ENCODE measurements around the gene CATSPERZ.
"Not testable (repeated sequence)": the region's sequence is repeated elsewhere in the genome, so short reads cannot be mapped to it uniquely, and the experiment has no call there.

CATSPERZ gene

DNA sequence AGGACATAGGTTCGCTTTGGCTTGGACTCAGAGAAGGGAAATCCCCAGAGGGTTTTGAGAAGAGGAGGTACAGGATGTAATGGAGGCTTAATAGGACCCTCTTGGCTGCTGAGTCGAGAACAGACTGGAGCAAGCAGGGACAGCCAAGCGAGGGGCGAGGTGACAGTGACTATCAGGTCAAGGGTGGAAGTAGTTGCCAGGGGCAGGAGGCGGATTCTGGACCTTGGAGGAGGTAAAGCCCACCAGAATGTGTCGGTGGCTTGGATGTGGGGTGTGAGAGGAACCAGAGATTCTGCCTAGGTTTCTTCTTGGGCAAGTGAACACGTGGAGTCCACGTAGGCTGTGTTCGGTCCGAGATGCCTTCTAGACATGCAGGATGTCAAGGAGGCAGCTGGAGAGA is 12.8 kb downstream of the CATSPERZ start:
- ChIA-PET CTCF (no interaction called here), POLR2A (no interaction called here)
- TF ChIP-seq ZNF384 (IDR thresholded peaks at IDR 0.05) (no peak), ELF4 (IDR thresholded peaks at IDR 0.05) (no peak), BHLHE40 (IDR thresholded peaks at IDR 0.05; ENCODE audit: borderline replicate concordance) (no peak), FOXK2 (IDR thresholded peaks at IDR 0.05) (no peak), FOXA1 (IDR thresholded peaks at IDR 0.05) (no peak), PKNOX1 (IDR thresholded peaks at IDR 0.05) (no peak), SUZ12 (IDR thresholded peaks at IDR 0.05) (no peak), ARNT (IDR thresholded peaks at IDR 0.05) (no peak), TARDBP (IDR thresholded peaks at IDR 0.05) (no peak), FOXM1 (IDR thresholded peaks at IDR 0.05; ENCODE audit: borderline replicate concordance) (no peak), L3MBTL2 (conservative IDR thresholded peaks at IDR 0.05) (no peak), SP1 (IDR thresholded peaks at IDR 0.05) (no peak), NFRKB (IDR thresholded peaks at IDR 0.05) (no peak), LEF1 (IDR thresholded peaks at IDR 0.05; ENCODE audit: borderline replicate concordance) (no peak), CTBP1 (IDR thresholded peaks at IDR 0.05; ENCODE audit: borderline replicate concordance) (no peak), HDGF (IDR thresholded peaks at IDR 0.05; ENCODE audit: borderline replicate concordance) (no peak)

GRCh38 chr11:64313491-64314145 is 13.5 kb downstream of the CATSPERZ start:
- CTCF ChIA-PET: interaction anchor here (1.2 kb wide), 1 partner anchor 42 kb away, joined by 5 read pairs; no protein-coding TSS in a partner anchor
- DNase-seq (ENCODE audit: extremely low spot score): no peak
- TF ChIP-seq ELF4 (IDR thresholded peaks at IDR 0.05): no peak
- TF ChIP-seq FOXM1 (IDR thresholded peaks at IDR 0.05; ENCODE audit: borderline replicate concordance): no peak
- no peak for TF ChIP-seq HDGF (IDR thresholded peaks at IDR 0.05; ENCODE audit: borderline replicate concordance)
- no peak for TF ChIP-seq FOXA1 (IDR thresholded peaks at IDR 0.05)
- no peak for TF ChIP-seq NFRKB (IDR thresholded peaks at IDR 0.05)
- no peak for TF ChIP-seq FOXK2 (IDR thresholded peaks at IDR 0.05)
- no peak for TF ChIP-seq ZNF384 (IDR thresholded peaks at IDR 0.05)
- no peak for TF ChIP-seq ARNT (IDR thresholded peaks at IDR 0.05)
- POLR2A ChIA-PET: no interaction called here

More for the DNA sequence above, 12.8 kb downstream of the CATSPERZ start:
- no peak for DNase-seq (ENCODE audit: extremely low spot score)

DNA sequence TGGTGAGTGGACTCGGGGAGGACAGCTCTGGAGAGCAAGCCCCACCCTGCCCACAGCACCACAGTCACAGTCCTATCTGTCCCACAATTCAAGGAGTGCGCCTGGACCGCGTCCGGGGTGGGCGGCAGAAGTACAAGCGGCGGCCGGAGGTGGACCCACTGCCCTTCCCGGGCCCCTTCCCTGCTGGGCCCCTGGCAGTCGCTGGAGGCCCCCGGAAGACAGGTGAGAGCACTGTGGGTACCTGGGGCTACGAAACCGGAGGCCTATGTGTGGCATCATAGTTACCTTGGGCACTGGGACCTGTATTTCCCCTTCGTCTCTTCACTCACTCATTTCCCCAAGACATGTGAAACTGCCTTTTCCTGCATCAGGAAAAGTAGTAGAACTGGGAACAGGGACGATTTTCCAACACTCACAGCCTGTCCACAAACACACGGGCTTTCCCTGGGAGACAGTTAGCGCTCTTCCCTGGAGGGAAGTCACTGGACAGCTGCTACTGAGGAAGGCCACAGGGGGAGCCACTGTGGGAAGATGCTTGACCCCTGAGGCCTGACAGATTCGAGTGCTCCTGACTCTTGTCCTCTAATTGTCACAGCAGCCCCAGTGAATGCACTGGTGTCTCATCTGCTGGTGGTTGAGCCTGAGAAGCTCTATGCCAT is 14.1 kb downstream of the CATSPERZ start:
- POLR2A ChIA-PET: no interaction called here
- DNase-seq (ENCODE audit: extremely low spot score): no peak
- no peak for TF ChIP-seq PKNOX1 (IDR thresholded peaks at IDR 0.05)
- no peak for TF ChIP-seq SUZ12 (IDR thresholded peaks at IDR 0.05)
- no peak for TF ChIP-seq FOXM1 (IDR thresholded peaks at IDR 0.05; ENCODE audit: borderline replicate concordance)
- TF ChIP-seq CTBP1 (IDR thresholded peaks at IDR 0.05; ENCODE audit: borderline replicate concordance): no peak
- no peak for TF ChIP-seq SP1 (IDR thresholded peaks at IDR 0.05)
- no peak for TF ChIP-seq FOXA1 (IDR thresholded peaks at IDR 0.05)
- TF ChIP-seq ELF4 (IDR thresholded peaks at IDR 0.05): no peak
- CTCF ChIA-PET: interaction anchor here (1.2 kb wide), 1 partner anchor 41 kb away, joined by 5 read pairs; no protein-coding TSS in a partner anchor

GRCh38 chr11:64314805-64315561 is 14.8 kb downstream of the CATSPERZ start:
- ChIA-PET CTCF (interaction anchor here (1.2 kb wide), 1 partner anchor 41 kb away, joined by 5 read pairs; no protein-coding TSS in a partner anchor), POLR2A (no interaction called here)
- TF ChIP-seq SP1 (IDR thresholded peaks at IDR 0.05): no peak
- no peak for TF ChIP-seq HDGF (IDR thresholded peaks at IDR 0.05; ENCODE audit: borderline replicate concordance)
- TF ChIP-seq FOXA1 (IDR thresholded peaks at IDR 0.05): no peak
- no peak for TF ChIP-seq ARNT (IDR thresholded peaks at IDR 0.05)
- TF ChIP-seq BHLHE40 (IDR thresholded peaks at IDR 0.05; ENCODE audit: borderline replicate concordance): no peak
- no peak for TF ChIP-seq FOXM1 (IDR thresholded peaks at IDR 0.05; ENCODE audit: borderline replicate concordance)
- no peak for TF ChIP-seq TARDBP (IDR thresholded peaks at IDR 0.05)
- no peak for TF ChIP-seq CTBP1 (IDR thresholded peaks at IDR 0.05; ENCODE audit: borderline replicate concordance)
- TF ChIP-seq ELF4 (IDR thresholded peaks at IDR 0.05): no peak
- no peak for TF ChIP-seq PKNOX1 (IDR thresholded peaks at IDR 0.05)
- TF ChIP-seq ZNF384 (IDR thresholded peaks at IDR 0.05): no peak
- no peak for TF ChIP-seq SUZ12 (IDR thresholded peaks at IDR 0.05)
- no peak for TF ChIP-seq L3MBTL2 (conservative IDR thresholded peaks at IDR 0.05)
- no peak for TF ChIP-seq FOXK2 (IDR thresholded peaks at IDR 0.05)
- no peak for DNase-seq (ENCODE audit: extremely low spot score)

- ChIA-PET POLR2A (interaction anchor here (2.0 to 3.8 kb wide), 4 partner anchors 10 to 45 kb away, joined by 7 to 70 read pairs (median 35); partner anchors contain the start of gene ESRRA), CTCF (interaction anchor here (2.9 kb wide), 1 partner anchor 40 kb away, joined by 38 read pairs; no protein-coding TSS in a partner anchor)
- not testable (repeated sequence) for DNase-seq (ENCODE audit: extremely low spot score)
These were observed 15.7 kb downstream of the CATSPERZ start for GRCh38 chr11:64315667-64316526.

Data from HEK293T (cell line).